Hepatocyte (in vitro differentiated cells): ENCODE results near the gene SLC7A10. TPM values are rescaled to one million over a fixed set of nuclear protein-coding genes. Genes with fewer than 3 reads are reported as not detected.

Experiments
- DNase-seq: peaks from one replicate; pipeline ENCODE4 v3.0.0-alpha.2; 2016; ENCODE audit warnings: low spot score
- H2AFZ ChIP-seq: fragments of 200-600 bp; sonication (generic); 2 replicates; pipeline ENCODE4 v1.6.0; 2016; ENCODE audit warnings: antibody characterized with exemption, mild to moderate bottlenecking
- H3K27ac ChIP-seq: fragments of 200-600 bp; sonication (generic); 2 replicates; pipeline ENCODE4 v1.5.1; 2016; ENCODE audit warnings: mild to moderate bottlenecking
- H3K27me3 ChIP-seq: fragments of 200-600 bp; sonication (generic); 2 replicates; pipeline ENCODE4 v1.6.1; 2016
- H3K36me3 ChIP-seq: fragments of 200-600 bp; sonication (generic); replicated peaks from 2 replicates; pipeline ENCODE4 v1.5.1; 2016; ENCODE audit warnings: low read depth; ENCODE audit not compliant: insufficient read depth
- H3K4me1 ChIP-seq: fragments of 200-600 bp; sonication (generic); 2 replicates; pipeline ENCODE4 v1.5.1; 2016; ENCODE audit warnings: mild to moderate bottlenecking, moderate library complexity; ENCODE audit not compliant: insufficient read depth
- H3K4me2 ChIP-seq: fragments of 200-600 bp; sonication (generic); 2 replicates; pipeline ENCODE4 v1.6.0; 2016
- H3K4me3 ChIP-seq: fragments of 200-600 bp; sonication (generic); 2 replicates; pipeline ENCODE4 v1.5.1; 2016; ENCODE audit warnings: mild to moderate bottlenecking
- H3K79me2 ChIP-seq: fragments of 200-600 bp; sonication (generic); 2 replicates; pipeline ENCODE4 v1.6.0; 2017; ENCODE audit warnings: mild to moderate bottlenecking
- H3K9me2 ChIP-seq: fragments of 200-600 bp; sonication (generic); replicated peaks from 2 replicates; pipeline ENCODE4 v1.6.0; 2017; ENCODE audit warnings: mild to moderate bottlenecking; ENCODE audit not compliant: insufficient read depth
- H3K9me3 ChIP-seq: fragments of 200-600 bp; sonication (generic); 2 replicates; pipeline ENCODE4 v1.5.1; 2016; ENCODE audit warnings: low read depth, mild to moderate bottlenecking
- H4K20me1 ChIP-seq: fragments of 200-600 bp; sonication (generic); 2 replicates; pipeline ENCODE4 v1.6.0; 2016; ENCODE audit warnings: mild to moderate bottlenecking; ENCODE audit not compliant: insufficient read depth, poor library complexity, severe bottlenecking
- EZH2 ChIP-seq: fragments of 200-600 bp; sonication (generic); IDR thresholded peaks from 2 replicates; pipeline ENCODE4 v1.6.1; 2016; ENCODE audit warnings: antibody characterized with exemption, mild to moderate bottlenecking, borderline replicate concordance
- EZH2phosphoT487 ChIP-seq: fragments of 200-600 bp; sonication (generic); IDR thresholded peaks from one replicate; pipeline ENCODE4 v1.6.1; 2018; ENCODE audit warnings: antibody characterized with exemption, mild to moderate bottlenecking, low read depth, moderate library complexity; ENCODE audit not compliant: unreplicated experiment, severe bottlenecking
- WGBS: methylation state at CpG from one replicate; pipeline ENCODE4 v1.1.6; 2016; ENCODE audit warnings: low lambda C conversion rate; ENCODE audit errors: missing lambda C conversion rate; 5-methylcytosine and 5-hydroxymethylcytosine counted together
- polyA plus RNA-seq: library from polyadenylated mRNA; unstranded; fragments of >200 nt; fragmentation: Nextera tagmentation; extraction: Ambion mirVana; gene quantifications from 2 replicates; pipeline ENCODE4 v1.2.1, GENCODE V29; 2016
- total RNA-seq: library from RNA; depleted of rRNA; stranded (reverse); fragments of >200 nt; gene quantifications from 2 replicates; pipeline ENCODE4 v1.2.3, GENCODE V29; 2014
- TF ChIP-seq, protein P1 (sequence below): fragments of 200-600 bp; sonication (generic); IDR thresholded peaks from 2 replicates; pipeline ENCODE4 v1.5.1; 2016; ENCODE audit warnings: antibody characterized with exemption, mild to moderate bottlenecking; ENCODE audit not compliant: poor library complexity

The SLC7A10 gene
- total and polyA plus RNA-seq, 2 experiments from 2014 or later, result 5.5 to 7.3 TPM

DNA sequence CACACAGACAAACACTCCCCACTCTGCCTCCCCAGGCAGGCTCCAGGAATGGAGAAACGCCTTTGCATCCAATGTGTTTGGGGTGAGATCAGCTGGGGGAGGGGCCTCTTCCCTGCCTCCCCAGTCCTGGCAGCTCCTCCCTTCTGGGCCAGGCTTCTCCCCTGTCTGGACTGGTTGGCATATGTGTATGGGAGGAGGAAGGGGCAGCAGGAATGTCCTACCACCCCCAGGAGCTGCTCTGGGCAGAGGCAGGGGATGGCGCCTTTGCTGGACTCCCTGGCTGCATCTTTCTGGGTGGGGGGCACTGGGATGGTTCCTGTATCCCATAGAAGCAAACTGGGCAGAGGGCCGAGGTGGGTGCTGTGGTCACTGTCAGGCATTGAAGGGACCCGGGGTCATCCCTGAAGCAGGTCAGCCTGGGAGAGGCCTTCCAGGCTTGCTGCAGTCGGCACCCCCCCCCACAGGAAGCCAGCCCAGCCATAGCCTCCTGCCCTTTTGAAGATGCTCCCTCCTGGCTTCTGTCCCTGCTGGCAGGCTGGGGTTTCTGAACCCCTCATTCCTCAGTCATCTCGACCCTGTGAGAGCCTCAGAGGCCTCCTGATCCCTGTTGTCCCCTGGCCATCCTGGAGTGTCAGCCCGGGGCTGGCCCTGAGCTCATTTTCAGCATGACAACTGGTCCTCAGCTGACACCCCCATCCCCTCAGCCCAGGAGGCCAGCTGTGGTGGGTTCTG lies 21.2 kb upstream of the SLC7A10 start:
- H2AFZ ChIP-seq, result no peak overlapping the region
- no peaks in the 10 kb centered on the region for H3K36me3 ChIP-seq
- no peaks in the 10 kb centered on the region for H3K79me2 ChIP-seq
- no peaks in the 10 kb centered on the region for H4K20me1 ChIP-seq
- WGBS, result 90% methylated on average over 7 of the region's 7 CpGs
- H3K9me3 ChIP-seq, result no peaks in the 10 kb centered on the region
- TF ChIP-seq EZH2phosphoT487, result no peak
- no peaks in the 10 kb centered on the region for H3K27me3 ChIP-seq
- DNase-seq, result no peak
- no peak overlapping the region for H3K4me2 ChIP-seq
- no peaks in the 10 kb centered on the region for H3K9me2 ChIP-seq
- no peaks in the 10 kb centered on the region for H3K4me1 ChIP-seq
- no peak overlapping the region for H3K4me3 ChIP-seq
- H3K27ac ChIP-seq, result no peak overlapping the region

DNA sequence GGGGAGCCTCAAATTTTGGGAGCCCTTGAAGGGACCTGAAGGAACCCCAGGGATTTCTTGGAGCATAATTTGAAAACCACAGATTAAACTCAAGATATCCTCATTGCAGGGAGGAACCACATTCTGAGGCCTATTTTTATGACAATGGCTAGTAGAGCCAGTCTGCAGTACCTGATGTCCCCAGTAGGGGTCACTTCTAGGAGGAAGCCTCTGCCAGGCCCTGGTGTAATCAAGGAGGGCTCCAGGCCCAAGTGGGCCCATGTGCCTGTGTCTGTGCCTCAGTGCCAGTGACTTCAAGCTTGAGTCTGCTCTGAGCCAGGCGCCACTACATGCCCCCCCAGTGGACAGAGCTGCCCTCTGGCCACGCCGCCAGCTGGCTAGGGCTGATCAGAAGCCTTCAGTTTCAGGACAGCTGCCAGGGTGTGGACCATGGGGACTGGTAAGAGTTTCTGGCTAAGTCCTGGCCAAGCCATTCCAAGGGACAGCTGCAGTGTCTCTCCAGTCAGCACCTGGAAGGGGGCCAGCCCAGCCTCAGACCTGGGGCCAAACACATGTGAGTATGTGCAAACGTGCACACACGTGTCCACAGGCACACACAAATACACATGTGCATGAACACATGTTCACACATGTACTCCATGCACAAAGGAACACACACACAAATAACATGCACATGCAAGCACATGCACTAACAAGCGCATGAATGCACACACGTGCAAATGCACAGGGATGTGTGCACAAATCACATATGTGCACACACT lies 20.5 kb upstream of the SLC7A10 start:
- Histone ChIP-seq H3K4me2 (no peak overlapping the region), H3K79me2 (no peaks in the 10 kb centered on the region), H3K36me3 (no peaks in the 10 kb centered on the region), H3K9me3 (no peaks in the 10 kb centered on the region), H3K4me1 (peaks cover 6% of the 10 kb centered on the region), H3K27ac (no peak overlapping the region), H4K20me1 (no peaks in the 10 kb centered on the region), H3K9me2 (no peaks in the 10 kb centered on the region), H2AFZ (no peak overlapping the region), H3K4me3 (no peak overlapping the region), H3K27me3 (no peaks in the 10 kb centered on the region)
- no peak for DNase-seq
- 81% methylated on average over 7 of the region's 7 CpGs for WGBS
- TF ChIP-seq EZH2, result no peak
- TF ChIP-seq, protein P1, sequence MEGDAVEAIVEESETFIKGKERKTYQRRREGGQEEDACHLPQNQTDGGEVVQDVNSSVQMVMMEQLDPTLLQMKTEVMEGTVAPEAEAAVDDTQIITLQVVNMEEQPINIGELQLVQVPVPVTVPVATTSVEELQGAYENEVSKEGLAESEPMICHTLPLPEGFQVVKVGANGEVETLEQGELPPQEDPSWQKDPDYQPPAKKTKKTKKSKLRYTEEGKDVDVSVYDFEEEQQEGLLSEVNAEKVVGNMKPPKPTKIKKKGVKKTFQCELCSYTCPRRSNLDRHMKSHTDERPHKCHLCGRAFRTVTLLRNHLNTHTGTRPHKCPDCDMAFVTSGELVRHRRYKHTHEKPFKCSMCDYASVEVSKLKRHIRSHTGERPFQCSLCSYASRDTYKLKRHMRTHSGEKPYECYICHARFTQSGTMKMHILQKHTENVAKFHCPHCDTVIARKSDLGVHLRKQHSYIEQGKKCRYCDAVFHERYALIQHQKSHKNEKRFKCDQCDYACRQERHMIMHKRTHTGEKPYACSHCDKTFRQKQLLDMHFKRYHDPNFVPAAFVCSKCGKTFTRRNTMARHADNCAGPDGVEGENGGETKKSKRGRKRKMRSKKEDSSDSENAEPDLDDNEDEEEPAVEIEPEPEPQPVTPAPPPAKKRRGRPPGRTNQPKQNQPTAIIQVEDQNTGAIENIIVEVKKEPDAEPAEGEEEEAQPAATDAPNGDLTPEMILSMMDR, result peak; percentile 34

DNA sequence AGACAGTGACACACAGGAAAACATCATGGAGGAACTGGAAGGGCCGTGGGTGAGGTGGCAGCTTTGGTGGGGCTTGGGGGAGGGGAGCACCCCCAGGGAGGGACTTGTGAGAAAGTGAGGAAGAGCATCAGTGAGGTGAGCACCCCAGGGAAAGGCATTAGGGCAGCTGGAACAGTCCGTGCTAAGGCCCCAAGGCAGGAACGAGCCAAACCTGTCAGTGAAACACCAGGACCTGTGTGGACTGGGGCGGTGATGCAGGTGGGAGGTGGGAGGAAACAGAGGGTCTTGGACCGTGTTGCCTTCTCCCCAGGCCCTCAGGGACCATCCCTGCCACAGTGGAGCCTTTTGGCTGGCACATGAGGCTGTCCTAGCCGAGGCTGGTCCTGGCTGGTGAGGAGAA lies 17.3 kb upstream of the SLC7A10 start:
- Histone ChIP-seq H3K9me3 (no peaks in the 10 kb centered on the region), H3K36me3 (no peaks in the 10 kb centered on the region), H3K4me1 (peaks cover 6% of the 10 kb centered on the region), H3K4me2 (no peak overlapping the region), H3K4me3 (no peak overlapping the region), H4K20me1 (no peaks in the 10 kb centered on the region), H3K27ac (no peak overlapping the region), H3K79me2 (no peaks in the 10 kb centered on the region), H3K27me3 (no peaks in the 10 kb centered on the region), H3K9me2 (no peaks in the 10 kb centered on the region), H2AFZ (no peak overlapping the region)
- no peak for DNase-seq
- TF ChIP-seq EZH2phosphoT487 (no peak), EZH2 (no peak)
- TF ChIP-seq, protein P1, result no peak
- 81% methylated on average over 6 of the region's 6 CpGs for WGBS

DNA sequence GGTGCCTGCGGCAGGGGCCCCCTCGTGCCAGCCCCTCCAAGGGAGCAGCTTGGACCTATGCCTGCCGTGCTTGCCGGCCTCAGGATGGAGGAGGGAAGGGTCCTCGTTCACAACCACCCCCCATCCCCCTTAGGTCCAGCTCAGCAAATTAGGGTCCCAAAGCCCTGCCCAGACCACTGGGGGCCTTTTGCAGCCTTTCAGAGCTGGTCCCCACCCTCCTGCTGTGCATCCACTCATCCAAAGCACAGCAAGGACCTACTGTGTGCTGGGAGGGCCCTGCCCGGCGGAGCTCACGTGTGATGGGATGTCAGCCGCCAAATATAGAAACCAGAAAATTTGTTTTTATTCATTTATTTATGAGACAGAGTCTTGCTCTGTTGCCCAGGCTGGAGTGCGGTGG lies 16.5 kb upstream of the SLC7A10 start:
- Histone ChIP-seq H3K9me2 (no peaks in the 10 kb centered on the region), H3K27ac (no peak overlapping the region), H3K27me3 (no peaks in the 10 kb centered on the region), H3K36me3 (no peaks in the 10 kb centered on the region), H2AFZ (no peak overlapping the region), H3K4me2 (no peak overlapping the region), H3K9me3 (no peaks in the 10 kb centered on the region), H4K20me1 (no peaks in the 10 kb centered on the region), H3K4me3 (no peak overlapping the region), H3K79me2 (no peaks in the 10 kb centered on the region), H3K4me1 (peaks cover 6% of the 10 kb centered on the region)
- TF ChIP-seq EZH2 (no peak), EZH2phosphoT487 (no peak)
- TF ChIP-seq, protein P1, result no peak
- DNase-seq, result no peak
- WGBS, result 93% methylated on average over 9 of the region's 10 CpGs
